ENCODE results near the gene ZMAT3.
A peak's percentile ranks its signal among the peaks of the same experiment; 100 is the strongest.
"Not testable (repeated sequence)": the region's sequence is repeated elsewhere in the genome, so short reads cannot be mapped to it uniquely, and the experiment has no call there.

Gene ZMAT3, protein sequence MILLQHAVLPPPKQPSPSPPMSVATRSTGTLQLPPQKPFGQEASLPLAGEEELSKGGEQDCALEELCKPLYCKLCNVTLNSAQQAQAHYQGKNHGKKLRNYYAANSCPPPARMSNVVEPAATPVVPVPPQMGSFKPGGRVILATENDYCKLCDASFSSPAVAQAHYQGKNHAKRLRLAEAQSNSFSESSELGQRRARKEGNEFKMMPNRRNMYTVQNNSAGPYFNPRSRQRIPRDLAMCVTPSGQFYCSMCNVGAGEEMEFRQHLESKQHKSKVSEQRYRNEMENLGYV

GRCh38 chr3:179071323-179072099 lies at the start of gene ZMAT3:
Gene ZMAT3 (minus strand): TSS chr3:179071809. CDS start chr3:179067752, 4,057 bp downstream.
- DNase-seq (ENCODE audit: low read depth): peak; percentile 81
- peak within 1 kb of the TSS; percentile 89 for H3K4me3 ChIP-seq (ENCODE audit: low read length)
- TF ChIP-seq CTCF (conservative IDR thresholded peaks at IDR 0.05; ENCODE audit: low read length): no peak

DNA sequence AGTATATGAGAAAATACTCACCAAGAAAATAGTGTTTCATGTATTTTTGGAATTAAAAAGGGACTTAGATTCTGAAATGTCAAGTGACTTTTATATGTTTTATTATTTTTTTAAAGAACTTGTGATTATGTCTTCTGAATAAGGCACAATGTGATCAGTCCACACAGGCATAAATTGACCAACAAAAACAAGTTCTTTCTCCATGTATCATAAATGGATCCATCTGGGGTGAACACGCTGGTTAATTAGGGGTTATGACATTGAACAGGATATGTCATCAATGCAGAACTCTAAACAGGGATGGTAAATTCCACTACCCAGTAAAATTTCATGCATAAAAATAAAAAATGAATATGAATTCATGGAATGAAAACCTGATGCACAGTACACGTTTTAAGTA lies 45.2 kb upstream of the ZMAT3 start:
- DNase-seq (ENCODE audit: low read depth): peak; percentile 17
- no peak for TF ChIP-seq CTCF (conservative IDR thresholded peaks at IDR 0.05; ENCODE audit: low read length)
- no peak overlapping the region for H3K4me3 ChIP-seq (ENCODE audit: low read length)

- H3K4me3 ChIP-seq (ENCODE audit: low read length); DNase-seq (ENCODE audit: low read depth): not testable (repeated sequence)
Measured at GRCh38 chr3:179115444-179115843, 43.8 kb upstream of the ZMAT3 start.

- no peak for TF ChIP-seq CTCF (conservative IDR thresholded peaks at IDR 0.05; ENCODE audit: low read length)
- no peak overlapping the region for H3K4me3 ChIP-seq (ENCODE audit: low read length)
- DNase-seq (ENCODE audit: low read depth): peak; percentile 18
Measured at GRCh38 chr3:179113903-179114302, 42.3 kb upstream of the ZMAT3 start.

DNA sequence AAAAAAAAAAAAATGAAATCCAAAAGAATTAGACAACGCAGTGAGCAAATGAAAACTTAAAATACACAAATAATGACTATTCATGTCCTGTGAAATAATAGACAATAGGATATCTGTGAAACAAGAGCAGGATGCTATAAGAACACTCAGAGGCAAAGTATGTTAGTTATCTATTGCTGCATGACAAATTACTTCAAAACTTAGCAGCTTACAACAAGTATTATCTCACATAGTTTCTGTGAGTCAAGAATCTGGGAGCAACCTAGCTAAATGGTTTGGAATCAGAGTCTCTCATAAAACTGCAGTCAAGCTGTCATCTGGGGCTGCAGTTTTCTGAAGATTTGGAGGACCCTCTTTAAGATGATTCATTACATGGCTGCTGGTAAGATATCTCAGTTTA lies 36.5 kb upstream of the ZMAT3 start:
- TF ChIP-seq CTCF (conservative IDR thresholded peaks at IDR 0.05; ENCODE audit: low read length): no peak
- H3K4me3 ChIP-seq (ENCODE audit: low read length): no peak overlapping the region
- DNase-seq (ENCODE audit: low read depth): peak; percentile 80

DNA sequence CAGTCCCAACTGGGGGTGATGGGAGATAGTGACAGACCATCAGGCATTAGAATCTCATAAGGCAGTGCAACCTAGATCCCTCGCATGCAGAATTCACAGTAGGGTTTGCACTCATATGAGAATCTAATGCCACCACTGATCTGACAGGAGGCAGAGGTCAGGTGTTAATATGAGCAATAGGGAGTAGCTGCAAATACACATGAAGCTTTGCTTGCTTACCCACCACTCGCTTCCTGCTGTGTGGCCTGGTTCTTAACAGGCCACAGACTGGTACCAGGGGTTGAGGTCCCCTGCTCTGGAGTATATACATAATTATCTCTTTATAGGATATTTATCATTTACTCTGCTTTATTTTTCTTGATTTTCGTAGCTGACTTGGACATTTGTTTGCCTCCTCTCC lies 36.0 kb upstream of the ZMAT3 start:
- H3K4me3 ChIP-seq (ENCODE audit: low read length): no peak overlapping the region
- DNase-seq (ENCODE audit: low read depth): no peak
- TF ChIP-seq CTCF (conservative IDR thresholded peaks at IDR 0.05; ENCODE audit: low read length): no peak

- DNase-seq (ENCODE audit: low read depth): no peak
- TF ChIP-seq CTCF (conservative IDR thresholded peaks at IDR 0.05; ENCODE audit: low read length): no peak
- H3K4me3 ChIP-seq (ENCODE audit: low read length): no peak overlapping the region
Measured at GRCh38 chr3:179105881-179106280, 34.3 kb upstream of the ZMAT3 start.

Data from AG10803 (cell line).